ENCODE results near the gene CASP10. TPM values are rescaled to one million over a fixed set of nuclear protein-coding genes. Genes with fewer than 3 reads are reported as not detected.

CASP10 gene
- total and polyA plus RNA-seq, 2 of the 13 experiments (the other 11 are each of a cell fraction or from before 2014, with no cell fraction given) = 22.2 to 23.8 TPM

DNA sequence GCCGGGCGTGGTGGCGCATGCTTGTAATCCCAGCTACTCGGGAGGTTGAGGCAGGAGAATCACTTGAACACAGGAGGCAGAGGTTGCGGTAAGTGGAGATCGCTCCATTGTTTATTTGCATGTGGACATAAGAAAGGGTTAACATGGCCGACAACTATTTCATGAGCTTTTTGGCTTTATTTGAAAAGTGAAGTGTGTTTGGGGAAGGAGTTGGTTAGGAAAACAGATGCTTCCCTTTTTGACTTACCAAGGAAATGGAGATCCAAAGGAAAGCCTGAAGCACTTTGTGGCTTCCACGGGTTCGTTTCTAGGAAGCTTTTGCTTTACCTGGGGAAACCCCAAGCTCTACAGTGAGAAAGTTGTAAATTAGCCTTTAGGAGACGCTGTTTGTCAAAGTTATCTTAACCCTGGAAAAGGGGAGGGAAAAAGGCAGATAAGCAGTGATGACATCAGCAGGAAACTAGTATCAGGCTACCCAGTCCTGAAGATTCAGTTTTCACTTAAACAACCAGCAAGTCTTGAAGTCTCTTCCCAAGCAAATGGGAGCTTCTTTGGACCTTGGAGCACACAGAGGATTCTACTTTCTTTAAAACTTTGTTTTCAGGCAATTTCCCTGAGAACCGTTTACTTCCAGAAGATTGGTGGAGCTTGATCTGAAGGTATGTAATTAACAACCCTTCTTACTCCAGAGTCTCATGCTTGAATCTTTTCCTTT, at the start of gene CASP10 (continued):
- TF ChIP-seq, protein P1, sequence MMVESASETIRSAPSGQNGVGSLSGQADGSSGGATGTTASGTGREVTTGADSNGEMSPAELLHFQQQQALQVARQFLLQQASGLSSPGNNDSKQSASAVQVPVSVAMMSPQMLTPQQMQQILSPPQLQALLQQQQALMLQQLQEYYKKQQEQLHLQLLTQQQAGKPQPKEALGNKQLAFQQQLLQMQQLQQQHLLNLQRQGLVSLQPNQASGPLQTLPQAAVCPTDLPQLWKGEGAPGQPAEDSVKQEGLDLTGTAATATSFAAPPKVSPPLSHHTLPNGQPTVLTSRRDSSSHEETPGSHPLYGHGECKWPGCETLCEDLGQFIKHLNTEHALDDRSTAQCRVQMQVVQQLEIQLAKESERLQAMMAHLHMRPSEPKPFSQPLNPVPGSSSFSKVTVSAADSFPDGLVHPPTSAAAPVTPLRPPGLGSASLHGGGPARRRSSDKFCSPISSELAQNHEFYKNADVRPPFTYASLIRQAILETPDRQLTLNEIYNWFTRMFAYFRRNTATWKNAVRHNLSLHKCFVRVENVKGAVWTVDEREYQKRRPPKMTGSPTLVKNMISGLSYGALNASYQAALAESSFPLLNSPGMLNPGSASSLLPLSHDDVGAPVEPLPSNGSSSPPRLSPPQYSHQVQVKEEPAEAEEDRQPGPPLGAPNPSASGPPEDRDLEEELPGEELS (CRISPR knock-in tag; IDR thresholded peaks at IDR 0.05) = peak; percentile 44; the same call in 1 of the 2 replicates
- TF ChIP-seq ZNF512B (CRISPR knock-in tag; IDR thresholded peaks at IDR 0.05; ENCODE audit: borderline replicate concordance) (no peak), HNF4G (IDR thresholded peaks at IDR 0.05; ENCODE audit: borderline replicate concordance, low read depth, low read length) (no peak), HNF4G (CRISPR knock-in tag; IDR thresholded peaks at IDR 0.05; ENCODE audit: borderline replicate concordance, low read depth) (no peak), SALL1 (CRISPR knock-in tag; IDR thresholded peaks at IDR 0.05) (peak; percentile 36), FOXJ3 (CRISPR knock-in tag; IDR thresholded peaks at IDR 0.05; ENCODE audit: borderline replicate concordance) (peak; percentile 88; the same call in 1 of the 2 replicates), ZNF513 (CRISPR knock-in tag; conservative IDR thresholded peaks at IDR 0.05) (peak; percentile 31; the same call in 1 of the 2 replicates), SIX1 (CRISPR knock-in tag; IDR thresholded peaks at IDR 0.05; ENCODE audit: borderline replicate concordance) (peak; percentile 81; the same call in 1 of the 2 replicates), FOSL2 (CRISPR knock-in tag; IDR thresholded peaks at IDR 0.05) (no peak), ZNF720 (CRISPR knock-in tag; IDR thresholded peaks at IDR 0.05) (no peak), EHMT2 (IDR thresholded peaks at IDR 0.05; ENCODE audit: borderline replicate concordance, low read depth, low read length) (peak; percentile 84), ZNF225 (CRISPR knock-in tag; IDR thresholded peaks at IDR 0.05) (no peak), TFE3 (CRISPR knock-in tag; IDR thresholded peaks at IDR 0.05) (0 out of 2 replicates have a peak, but pooled peaks have one; percentile 35), RXRB (CRISPR knock-in tag; IDR thresholded peaks at IDR 0.05; ENCODE audit: borderline replicate concordance) (peak; percentile 77; the same call in 1 of the 2 replicates), ELF3 (CRISPR knock-in tag; IDR thresholded peaks at IDR 0.05) (peak; percentile 95), ZBTB3 (CRISPR knock-in tag; IDR thresholded peaks at IDR 0.05; ENCODE audit: borderline replicate concordance, low read depth) (no peak)
- TF ChIP-seq, protein P2, sequence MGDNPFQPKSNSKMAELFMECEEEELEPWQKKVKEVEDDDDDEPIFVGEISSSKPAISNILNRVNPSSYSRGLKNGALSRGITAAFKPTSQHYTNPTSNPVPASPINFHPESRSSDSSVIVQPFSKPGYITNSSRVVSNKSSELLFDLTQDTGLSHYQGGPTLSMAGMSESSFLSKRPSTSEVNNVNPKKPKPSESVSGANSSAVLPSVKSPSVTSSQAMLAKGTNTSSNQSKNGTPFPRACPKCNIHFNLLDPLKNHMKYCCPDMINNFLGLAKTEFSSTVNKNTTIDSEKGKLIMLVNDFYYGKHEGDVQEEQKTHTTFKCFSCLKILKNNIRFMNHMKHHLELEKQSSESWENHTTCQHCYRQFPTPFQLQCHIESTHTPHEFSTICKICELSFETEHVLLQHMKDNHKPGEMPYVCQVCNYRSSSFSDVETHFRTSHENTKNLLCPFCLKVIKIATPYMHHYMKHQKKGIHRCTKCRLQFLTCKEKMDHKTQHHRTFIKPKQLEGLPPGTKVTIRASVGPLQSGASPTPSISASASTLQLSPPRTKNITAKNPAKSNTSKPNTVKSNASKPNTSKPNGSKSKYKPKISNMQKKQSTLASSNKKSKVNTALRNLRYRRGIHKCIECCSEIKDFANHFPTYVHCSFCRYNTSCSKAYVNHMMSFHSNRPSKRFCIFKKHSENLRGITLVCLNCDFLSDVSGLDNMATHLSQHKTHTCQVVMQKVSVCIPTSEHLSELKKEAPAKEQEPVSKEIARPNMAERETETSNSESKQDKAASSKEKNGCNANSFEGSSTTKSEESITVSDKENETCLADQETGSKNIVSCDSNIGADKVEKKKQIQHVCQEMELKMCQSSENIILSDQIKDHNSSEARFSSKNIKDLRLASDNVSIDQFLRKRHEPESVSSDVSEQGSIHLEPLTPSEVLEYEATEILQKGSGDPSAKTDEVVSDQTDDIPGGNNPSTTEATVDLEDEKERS (CRISPR knock-in tag; IDR thresholded peaks at IDR 0.05) = peak; percentile 51; the same call in 1 of the 2 replicates

Data from HepG2 (cell line).